Activated CD4-positive, alpha-beta memory T cell treated with anti-CD3 and anti-CD28 coated beads for 36 hours (primary cell): ENCODE results near the gene SORBS2. TPM values are rescaled to one million over a fixed set of nuclear protein-coding genes. Genes with fewer than 3 reads are reported as not detected.

Experiments
- CTCF ChIA-PET: fragments of 350-600 bp; sonication (Branson Sonifier 250); formaldehyde crosslinking; loops from one replicate; lab custom pipeline; 2021; ENCODE audit warnings: antibody characterized with exemption, inconsistent platforms; lab: Charles Lee
- POLR2A ChIA-PET: fragments of 350-600 bp; sonication (Branson Sonifier 250); formaldehyde crosslinking; loops from one replicate; lab custom pipeline; 2021; ENCODE audit warnings: antibody characterized with exemption; lab: Charles Lee
- DNase-seq: peaks from one replicate; pipeline ENCODE4 v3.0.0-alpha.2; 2020
- H3K27ac Mint-ChIP-seq: one replicate; pipeline ENCODE4 v1.8.0; 2021; ENCODE audit warnings: mixed read lengths
- H3K27me3 Mint-ChIP-seq: one replicate; pipeline ENCODE4 v1.8.0; 2021; ENCODE audit warnings: mixed read lengths
- H3K36me3 Mint-ChIP-seq: one replicate; pipeline ENCODE4 v1.8.0; 2021; ENCODE audit warnings: mixed read lengths
- H3K4me1 Mint-ChIP-seq: one replicate; pipeline ENCODE4 v1.8.0; 2021; ENCODE audit warnings: low read depth, mixed read lengths
- H3K4me3 Mint-ChIP-seq: one replicate; pipeline ENCODE4 v1.8.0; 2021; ENCODE audit warnings: mild to moderate bottlenecking, mixed read lengths
- H3K9me3 Mint-ChIP-seq: one replicate; pipeline ENCODE4 v1.8.0; 2021; ENCODE audit warnings: mixed read lengths
- intact Hi-C: fragments of 100-400 bp; cut with micrococcal nuclease; formaldehyde crosslinking; loops from one replicate; pipeline ENCODE4 v1.15.1; 2023
- total RNA-seq, 2 experiments: library from RNA; stranded (reverse); gene quantifications; one replicate each; pipeline ENCODE4 v1.2.3, GENCODE V29; 2021

The SORBS2 gene
- total RNA-seq, 2 experiments from 2014 or later: not detected

DNA sequence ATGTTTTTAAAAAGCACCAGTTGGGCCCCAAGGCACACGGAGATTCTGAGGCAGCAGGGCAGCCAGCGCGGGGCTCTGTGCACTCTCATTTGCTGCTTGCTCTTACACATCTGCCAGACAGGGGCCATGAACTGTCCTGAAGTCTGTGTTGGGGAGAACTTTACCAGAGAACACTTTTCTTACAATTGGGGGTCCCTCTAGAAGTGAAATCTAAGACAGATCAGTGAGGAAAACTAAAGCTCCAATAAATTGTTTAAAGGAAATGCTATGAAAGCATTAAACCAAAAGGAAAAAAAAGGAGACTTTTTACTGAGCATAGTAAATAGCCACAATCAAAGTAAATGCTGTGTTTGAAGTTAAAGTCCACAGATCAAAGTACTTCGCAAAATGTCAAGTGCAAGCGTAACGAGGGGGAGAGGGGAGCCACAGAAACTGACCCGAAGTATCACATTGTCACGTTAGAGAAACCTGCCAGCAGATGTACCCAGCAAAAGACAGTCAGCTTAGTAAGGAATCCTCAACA, 37.8 kb downstream of the SORBS2 start:
- no peaks in the 10 kb centered on the region for H3K36me3 Mint-ChIP-seq
- peaks cover 13% of the 10 kb centered on the region for H3K9me3 Mint-ChIP-seq
- no peak overlapping the region for H3K27ac Mint-ChIP-seq
- no peak overlapping the region for H3K4me3 Mint-ChIP-seq
- ChIA-PET POLR2A (no interaction called here), CTCF (no interaction called here)
- DNase-seq: no peak
- intact Hi-C loops: no loop called here
- H3K27me3 Mint-ChIP-seq: peaks cover 2% of the 10 kb centered on the region
- no peaks in the 10 kb centered on the region for H3K4me1 Mint-ChIP-seq

GRCh38 chr4:185773419-185773818, 38.6 kb downstream of the SORBS2 start:
- peaks cover 2% of the 10 kb centered on the region for H3K27me3 Mint-ChIP-seq
- no peaks in the 10 kb centered on the region for H3K36me3 Mint-ChIP-seq
- intact Hi-C loops: no loop called here
- CTCF ChIA-PET: no interaction called here
- H3K4me3 Mint-ChIP-seq: no peak overlapping the region
- H3K27ac Mint-ChIP-seq: no peak overlapping the region
- no peaks in the 10 kb centered on the region for H3K4me1 Mint-ChIP-seq
- H3K9me3 Mint-ChIP-seq: peaks cover 13% of the 10 kb centered on the region
- no peak for DNase-seq
- POLR2A ChIA-PET: no interaction called here

DNA sequence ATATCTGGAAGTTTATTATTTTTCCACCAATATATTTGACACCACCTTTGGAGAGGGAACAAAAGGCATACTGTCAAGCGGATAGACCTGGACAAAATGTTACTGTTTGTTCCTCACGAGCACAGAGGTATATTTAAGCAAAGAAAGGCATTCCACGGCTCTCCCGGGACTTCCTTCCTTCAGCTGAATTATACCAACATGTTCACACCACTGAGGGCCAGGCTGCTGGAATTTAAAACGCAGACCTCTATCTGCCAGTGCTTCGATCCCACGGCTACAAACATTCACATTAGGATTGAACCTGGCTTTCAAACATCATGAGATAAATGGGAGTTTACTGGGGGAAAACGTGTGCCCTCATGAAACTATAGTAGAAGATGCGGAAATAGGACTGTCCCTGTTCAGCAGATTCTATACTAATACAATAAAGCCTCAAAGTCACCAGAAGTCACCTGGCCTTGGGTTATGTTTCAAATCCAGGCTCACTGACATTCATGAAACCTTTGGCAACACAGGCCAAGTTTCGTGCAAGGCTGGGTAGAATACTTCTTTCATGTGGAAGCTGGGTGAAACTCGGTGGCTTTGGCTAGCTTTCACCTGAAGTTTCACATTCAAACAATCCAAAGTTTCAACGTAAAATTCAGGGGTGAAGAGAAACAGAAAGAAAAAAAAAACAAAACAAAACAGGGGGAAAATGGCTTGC, 39.5 kb downstream of the SORBS2 start:
- Mint-ChIP-seq H3K36me3 (no peaks in the 10 kb centered on the region), H3K27ac (no peak overlapping the region), H3K4me1 (no peaks in the 10 kb centered on the region), H3K4me3 (no peak overlapping the region), H3K27me3 (peaks cover 2% of the 10 kb centered on the region), H3K9me3 (peaks cover 13% of the 10 kb centered on the region)
- intact Hi-C loops: no loop called here
- CTCF ChIA-PET: no interaction called here
- DNase-seq: no peak
- POLR2A ChIA-PET: no interaction called here

- H3K27me3 Mint-ChIP-seq: peaks cover 2% of the 10 kb centered on the region
- intact Hi-C loops: no loop called here
These were observed 40.1 kb downstream of the SORBS2 start for GRCh38 chr4:185771711-185772390.

DNA sequence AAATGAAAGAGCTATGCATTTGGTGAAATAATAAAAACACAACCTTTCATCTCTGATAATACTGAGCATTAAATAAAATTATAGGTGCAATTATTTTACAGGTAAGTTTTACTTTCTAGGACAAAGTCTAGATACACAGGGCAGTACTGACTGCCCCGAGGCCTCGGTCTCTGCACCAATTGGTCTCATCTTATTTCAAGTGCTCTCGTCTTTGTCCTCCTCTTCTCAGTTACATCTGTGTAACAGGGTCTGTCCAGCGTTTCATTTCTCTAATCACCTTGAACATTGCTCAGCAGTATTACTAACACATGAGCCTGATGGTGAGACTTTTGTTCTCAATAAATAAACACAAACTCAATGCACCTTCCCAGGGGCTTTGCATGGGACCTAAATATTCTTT, 44.5 kb downstream of the SORBS2 start:
- Mint-ChIP-seq H3K4me1 (no peaks in the 10 kb centered on the region), H3K36me3 (no peaks in the 10 kb centered on the region), H3K9me3 (peaks cover 13% of the 10 kb centered on the region), H3K27me3 (no peaks in the 10 kb centered on the region), H3K4me3 (no peak overlapping the region), H3K27ac (no peak overlapping the region)
- no peak for DNase-seq
- intact Hi-C loops: no loop called here
- ChIA-PET CTCF (no interaction called here), POLR2A (no interaction called here)

More at GRCh38 chr4:185771711-185772390, 40.1 kb downstream of the SORBS2 start:
- H3K27ac Mint-ChIP-seq: no peak overlapping the region
- no peaks in the 10 kb centered on the region for H3K4me1 Mint-ChIP-seq
- POLR2A ChIA-PET: no interaction called here
- no peak for DNase-seq
- peaks cover 13% of the 10 kb centered on the region for H3K9me3 Mint-ChIP-seq
- no peak overlapping the region for H3K4me3 Mint-ChIP-seq
- CTCF ChIA-PET: no interaction called here
- H3K36me3 Mint-ChIP-seq: no peaks in the 10 kb centered on the region

DNA sequence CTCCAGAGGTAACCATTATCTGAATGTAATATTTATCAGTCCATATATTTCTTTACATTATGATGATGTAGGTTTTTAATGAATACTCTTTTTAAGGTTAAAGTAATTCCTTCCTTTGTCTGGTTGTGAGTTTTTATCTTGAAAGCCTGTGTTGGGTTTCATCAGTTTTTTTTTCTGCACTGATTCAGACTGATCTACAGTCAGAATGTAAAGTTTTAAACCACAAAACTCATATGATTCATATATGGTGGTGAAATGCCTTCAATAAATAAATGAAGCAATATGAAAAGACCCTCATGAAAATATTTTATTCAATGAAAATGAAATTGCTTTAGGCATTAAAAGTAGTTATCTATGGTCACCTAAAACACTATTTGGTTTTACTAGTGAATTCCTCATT, 47.1 kb downstream of the SORBS2 start:
- DNase-seq: no peak
- Mint-ChIP-seq H3K27me3 (peaks cover 1% of the 10 kb centered on the region), H3K9me3 (peaks cover 5% of the 10 kb centered on the region), H3K4me3 (no peak overlapping the region), H3K36me3 (no peaks in the 10 kb centered on the region), H3K27ac (no peak overlapping the region), H3K4me1 (no peaks in the 10 kb centered on the region)
- CTCF ChIA-PET: no interaction called here
- POLR2A ChIA-PET: no interaction called here
- intact Hi-C loops: no loop called here

DNA sequence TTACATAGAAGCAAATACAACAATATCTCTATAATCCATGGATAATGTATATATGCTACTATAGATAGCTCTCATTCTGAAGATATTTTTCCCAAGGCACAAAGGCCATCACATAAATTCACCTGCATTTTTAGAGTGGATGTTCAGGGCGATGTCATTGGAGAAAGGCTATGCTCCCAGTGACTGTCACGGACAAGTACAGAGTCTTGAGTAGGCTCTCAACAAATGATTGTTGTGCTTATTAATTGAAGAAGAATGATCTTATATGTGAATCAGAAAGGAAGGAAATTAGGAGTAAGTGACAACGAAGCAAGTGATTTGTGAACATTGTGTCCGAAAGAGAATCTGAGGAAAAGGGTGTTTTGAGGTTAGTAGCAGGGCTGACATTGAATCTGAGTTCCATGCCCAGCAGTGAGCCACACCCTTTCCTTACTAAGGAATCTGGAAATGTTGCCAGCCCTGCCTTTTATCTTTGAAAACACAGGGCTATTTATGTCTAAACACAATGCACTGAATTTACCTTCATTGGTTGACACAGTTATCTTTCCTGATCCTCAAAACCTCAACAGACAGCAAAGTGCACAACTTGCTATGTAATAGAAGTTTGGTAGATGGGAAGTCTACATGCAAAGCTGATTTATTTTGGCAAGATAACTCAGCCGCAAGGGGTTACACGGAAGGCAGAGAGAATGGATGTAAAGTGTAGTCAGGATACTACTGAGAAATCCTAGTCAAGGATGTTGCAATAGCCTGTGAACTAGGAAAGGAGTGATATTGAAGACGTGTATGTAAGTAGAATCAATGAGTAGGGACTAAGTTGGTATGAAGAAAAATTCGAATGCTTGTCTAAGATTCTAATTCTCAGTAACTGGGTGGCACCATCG, 50.4 kb downstream of the SORBS2 start:
- intact Hi-C loops: no loop called here
- no peaks in the 10 kb centered on the region for H3K4me1 Mint-ChIP-seq
- peaks cover 1% of the 10 kb centered on the region for H3K27me3 Mint-ChIP-seq
- no peak for DNase-seq
- POLR2A ChIA-PET: no interaction called here
- no peak overlapping the region for H3K4me3 Mint-ChIP-seq
- CTCF ChIA-PET: no interaction called here
- H3K36me3 Mint-ChIP-seq: no peaks in the 10 kb centered on the region
- H3K27ac Mint-ChIP-seq: no peak overlapping the region
- H3K9me3 Mint-ChIP-seq: no peaks in the 10 kb centered on the region

- Mint-ChIP-seq H3K27ac (no peak overlapping the region), H3K4me1 (no peaks in the 10 kb centered on the region), H3K4me3 (no peak overlapping the region), H3K27me3 (peaks cover 4% of the 10 kb centered on the region), H3K36me3 (no peaks in the 10 kb centered on the region), H3K9me3 (no peaks in the 10 kb centered on the region)
- ChIA-PET POLR2A (no interaction called here), CTCF (no interaction called here)
- intact Hi-C loops: no loop called here
- no peak for DNase-seq
These were observed 53.2 kb downstream of the SORBS2 start for GRCh38 chr4:185758807-185759206.

GRCh38 chr4:185755451-185755850, 56.5 kb downstream of the SORBS2 start:
- no peak overlapping the region for H3K27ac Mint-ChIP-seq
- no peaks in the 10 kb centered on the region for H3K4me1 Mint-ChIP-seq
- intact Hi-C loops: no loop called here
- H3K27me3 Mint-ChIP-seq: peaks cover 5% of the 10 kb centered on the region
- POLR2A ChIA-PET: no interaction called here
- no peak overlapping the region for H3K4me3 Mint-ChIP-seq
- CTCF ChIA-PET: no interaction called here
- no peaks in the 10 kb centered on the region for H3K9me3 Mint-ChIP-seq
- no peak for DNase-seq
- no peaks in the 10 kb centered on the region for H3K36me3 Mint-ChIP-seq

- ChIA-PET CTCF (no interaction called here), POLR2A (no interaction called here)
- Mint-ChIP-seq H3K9me3 (no peaks in the 10 kb centered on the region), H3K36me3 (no peaks in the 10 kb centered on the region), H3K27me3 (peaks cover 5% of the 10 kb centered on the region), H3K4me1 (no peaks in the 10 kb centered on the region), H3K27ac (no peak overlapping the region), H3K4me3 (no peak overlapping the region)
- intact Hi-C loops: no loop called here
- no peak for DNase-seq
These were observed 57.0 kb downstream of the SORBS2 start for GRCh38 chr4:185754961-185755360.

DNA sequence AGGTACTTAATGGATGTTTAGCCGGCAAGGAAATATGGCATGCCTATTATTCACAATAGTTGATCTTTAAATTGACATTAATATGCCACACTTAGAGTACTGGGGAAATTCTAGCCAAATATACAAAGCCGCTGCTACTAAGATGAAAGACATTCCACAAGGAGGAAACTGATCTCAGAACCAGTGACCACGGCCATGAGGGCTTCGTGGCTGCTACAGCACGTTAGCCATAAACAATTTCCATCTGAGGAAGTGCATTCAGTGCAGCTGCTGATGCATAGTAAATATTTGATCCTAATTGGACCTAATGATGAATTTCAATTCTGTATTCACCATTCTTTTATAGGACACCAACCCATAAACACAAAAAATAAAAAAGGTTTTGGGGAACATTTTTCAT, 59.1 kb downstream of the SORBS2 start:
- Mint-ChIP-seq H3K4me1 (no peaks in the 10 kb centered on the region), H3K36me3 (no peaks in the 10 kb centered on the region), H3K27ac (no peak overlapping the region), H3K9me3 (no peaks in the 10 kb centered on the region), H3K4me3 (no peak overlapping the region), H3K27me3 (peaks cover 9% of the 10 kb centered on the region)
- intact Hi-C loops: no loop called here
- no peak for DNase-seq
- ChIA-PET CTCF (no interaction called here), POLR2A (no interaction called here)

GRCh38 chr4:185749858-185750257, 62.1 kb downstream of the SORBS2 start:
- POLR2A ChIA-PET: no interaction called here
- H3K36me3 Mint-ChIP-seq: no peaks in the 10 kb centered on the region

More at GRCh38 chr4:185749858-185750257, 62.1 kb downstream of the SORBS2 start:
- H3K9me3 Mint-ChIP-seq: no peaks in the 10 kb centered on the region
- no peak for DNase-seq
- no peaks in the 10 kb centered on the region for H3K4me1 Mint-ChIP-seq
- no peak overlapping the region for H3K4me3 Mint-ChIP-seq
- no peak overlapping the region for H3K27ac Mint-ChIP-seq
- CTCF ChIA-PET: no interaction called here
- H3K27me3 Mint-ChIP-seq: peaks cover 9% of the 10 kb centered on the region
- intact Hi-C loops: no loop called here
